A549 (cell line): ENCODE results near the gene ZNF438. TPM values are rescaled to one million over a fixed set of nuclear protein-coding genes. Genes with fewer than 3 reads are reported as not detected.

ENCODE experiments used
- ATAC-seq, 2 experiments: fragments of 200-7000 bp in 1 of 2; fragments of >200 bp in 1 of 2; cut with Nextera tagmentation in 1 of 2; cut with Tn5 transposase in 1 of 2; 3 replicates each; pipeline versions ENCODE4 v1.8.0 to v1.9.1; 2018 to 2020; ENCODE audit warnings: mild to moderate bottlenecking in 1 of 2, moderate library complexity in 1 of 2
- CTCF ChIA-PET: fragments of 300-600 bp; sonication (Branson Sonifier 250); formaldehyde crosslinking; extraction: SDS; loops from one replicate; lab custom pipeline; 2021; ENCODE audit warnings: antibody characterized with exemption, inconsistent platforms; lab: Yijun Ruan, JAX
- POLR2A ChIA-PET: fragments of 350-600 bp; formaldehyde crosslinking; extraction: SDS; loops from one replicate; lab custom pipeline; 2021; ENCODE audit warnings: antibody characterized with exemption, inconsistent platforms; lab: Yijun Ruan, JAX
- DNase-seq, 2 experiments: peaks; one replicate each; pipeline versions ENCODE4 v3.0.0 to v3.0.0-alpha.2; 2011 to 2016; ENCODE audit warnings: low read depth in 1 of 2, low spot score in 1 of 2
- FAIRE-seq: peaks from 2 replicates; lab custom pipeline; 2011; peaks lifted over from hg19 to GRCh38; lab: Jason Lieb, UNC
- H3K27ac ChIP-seq, 2 experiments: fragments of >200 bp; sonication (Bioruptor Twin); formaldehyde crosslinking; 3 replicates each; pipeline ENCODE4 v1.5.1; 2016 to 2017
- H3K4me1 ChIP-seq: fragments of >200 bp; sonication (Bioruptor Twin); formaldehyde crosslinking; 3 replicates; pipeline ENCODE4 v1.6.1; 2016
- H3K4me2 ChIP-seq: fragments of >200 bp; sonication (Bioruptor Twin); formaldehyde crosslinking; 3 replicates; pipeline ENCODE4 v1.6.1; 2016
- H3K4me3 ChIP-seq: fragments of >200 bp; sonication (Bioruptor Twin); formaldehyde crosslinking; 3 replicates; pipeline ENCODE4 v1.5.1; 2016
- H3K9me3 ChIP-seq: fragments of >200 bp; sonication (Bioruptor Twin); formaldehyde crosslinking; 3 replicates; pipeline ENCODE4 v1.6.1; 2016
- BHLHE40 ChIP-seq: IDR thresholded peaks from 2 replicates; pipeline ENCODE4 v1.6.1; 2012; ENCODE audit warnings: low read depth, low read length, inconsistent platforms
- CHD2 ChIP-seq: fragments of 150-350 bp; IDR thresholded peaks from 2 replicates; pipeline ENCODE4 v1.6.1; 2014; ENCODE audit warnings: low read length; ENCODE audit not compliant: partially characterized antibody
- EP300 ChIP-seq, 2 experiments: fragments of >200 bp; sonication (Bioruptor Twin); formaldehyde crosslinking; IDR thresholded peaks; 2 replicates in 1 of 2; 3 replicates in 1 of 2; pipeline ENCODE4 v1.6.1; 2016 to 2017
- FOSL2 ChIP-seq, 2 experiments: fragments of 450-650 bp in 1 of 2; fragments of >200 bp in 1 of 2; sonication (Bioruptor Twin) in 1 of 2; formaldehyde crosslinking; IDR thresholded peaks; 2 replicates each; pipeline versions ENCODE4 v1.5.0 to v1.6.1; 2016 to 2020; ENCODE audit warnings: mild to moderate bottlenecking in 1 of 2, moderate library complexity in 1 of 2
- GATA3 ChIP-seq: IDR thresholded peaks from 2 replicates; pipeline ENCODE4 v1.6.1; 2012; ENCODE audit warnings: borderline replicate concordance
- HES2 ChIP-seq: fragments of >200 bp; sonication (Bioruptor Twin); formaldehyde crosslinking; IDR thresholded peaks from 2 replicates; pipeline ENCODE4 v1.6.1; 2016
- HEYL ChIP-seq: fragments of 250-450 bp; sonication (Bioruptor Pico); IDR thresholded peaks from 2 replicates; pipeline ENCODE4 v1.8.0; 2021; ENCODE audit warnings: mild to moderate bottlenecking, moderate library complexity
- HOXA7 ChIP-seq: fragments of 250-450 bp; sonication (Bioruptor Pico); IDR thresholded peaks from 2 replicates; pipeline ENCODE4 v1.5.0; 2020; ENCODE audit warnings: mild to moderate bottlenecking, moderate library complexity
- HOXB13 ChIP-seq: fragments of 250-450 bp; sonication (Bioruptor Pico); IDR thresholded peaks from 2 replicates; pipeline ENCODE4 v1.5.0; 2020; ENCODE audit warnings: low read depth, mild to moderate bottlenecking, moderate library complexity
- HOXB5 ChIP-seq: fragments of 250-450 bp; sonication (Bioruptor Pico); IDR thresholded peaks from 2 replicates; pipeline ENCODE4 v1.5.0; 2020; ENCODE audit warnings: mild to moderate bottlenecking, moderate library complexity
- KDM1A ChIP-seq: fragments of 200-600 bp; sonication (generic); IDR thresholded peaks from 2 replicates; pipeline ENCODE4 v1.6.1; 2016; ENCODE audit warnings: low read depth, mild to moderate bottlenecking
- MAFK ChIP-seq: fragments of 450-650 bp; IDR thresholded peaks from 2 replicates; pipeline ENCODE4 v1.6.1; 2014; ENCODE audit not compliant: partially characterized antibody
- NPAS2 ChIP-seq: fragments of 250-450 bp; sonication (Bioruptor Pico); IDR thresholded peaks from 2 replicates; pipeline ENCODE4 v1.8.0; 2022; ENCODE audit warnings: mild to moderate bottlenecking, moderate library complexity, borderline replicate concordance
- NR3C1 ChIP-seq: fragments of >200 bp; sonication (Bioruptor Twin); formaldehyde crosslinking; IDR thresholded peaks from 3 replicates; pipeline ENCODE4 v1.6.1; 2017
- POLR2A ChIP-seq: IDR thresholded peaks from 2 replicates; pipeline ENCODE4 v1.6.1; 2012; ENCODE audit warnings: mild to moderate bottlenecking, low read length
- RFX5 ChIP-seq: fragments of 450-650 bp; IDR thresholded peaks from 2 replicates; pipeline ENCODE4 v1.7.1; 2014; ENCODE audit warnings: antibody characterized with exemption, mild to moderate bottlenecking, moderate library complexity
- TP53 ChIP-seq: fragments of 250-450 bp; sonication (Bioruptor Pico); IDR thresholded peaks from 2 replicates; pipeline ENCODE4 v1.5.0; 2021; ENCODE audit warnings: mild to moderate bottlenecking, moderate library complexity
- WGBS: methylation state at CpG from one replicate; pipeline ENCODE4 v1.1.6; 2017; ENCODE audit errors: missing lambda C conversion rate; 5-methylcytosine and 5-hydroxymethylcytosine counted together
- polyA plus RNA-seq, 4 experiments: library from polyadenylated mRNA; depleted of rRNA in 3 of 4; stranded (reverse); fragments of >200 nt; fragmentation: RNase III in 1 of 4; extraction: RNeasy Plus Mini Kit Qiagen cat#74134 plus additional on column Dnase treatment in 1 of 4; gene quantifications; 2 replicates in 3 of 4; 3 replicates in 1 of 4; pipeline ENCODE4 v1.2.3, GENCODE V29; 2011 to 2017
- TF ChIP-seq, protein P1 (sequence below): fragments of 250-450 bp; sonication (Bioruptor Pico); IDR thresholded peaks from 2 replicates; pipeline ENCODE4 v1.5.0; 2020; ENCODE audit warnings: low read depth, mild to moderate bottlenecking, moderate library complexity
- TF ChIP-seq, protein P2 (sequence below): fragments of 200-600 bp; sonication (generic); IDR thresholded peaks from 2 replicates; pipeline ENCODE4 v1.6.1; 2016; ENCODE audit warnings: antibody characterized with exemption, mild to moderate bottlenecking, moderate library complexity
- TF ChIP-seq, protein P3 (sequence below): fragments of 450-650 bp; IDR thresholded peaks from 2 replicates; pipeline ENCODE4 v1.6.1; 2014; ENCODE audit warnings: antibody characterized with exemption

The ZNF438 gene
- polyA plus RNA-seq, 2 of the 4 experiments (the other 2 are of a cell fraction) = 2.2 to 4.5 TPM

GRCh38 chr10:31055573-31056251 is 24.0 kb upstream of the ZNF438 start:
- no peak for ATAC-seq
- Histone ChIP-seq H3K4me2 (no peak overlapping the region), H3K9me3 (no peaks in the 10 kb centered on the region), H3K4me1 (peaks cover 12% of the 10 kb centered on the region; the same call in 2 of the 3 replicates), H3K27ac (no peak overlapping the region), H3K4me3 (no peak overlapping the region)
- CTCF ChIA-PET = no interaction called here
- POLR2A ChIA-PET = no interaction called here
- no peak for DNase-seq
- 75% methylated on average over 7 of the region's 27 CpGs for WGBS
- FAIRE-seq = no peak
- TF ChIP-seq KDM1A (no peak), CHD2 (no peak), HOXB13 (CRISPR knock-in tag) (no peak), POLR2A (no peak), GATA3 (no peak), HOXA7 (CRISPR knock-in tag) (no peak)
- TF ChIP-seq, protein P1, sequence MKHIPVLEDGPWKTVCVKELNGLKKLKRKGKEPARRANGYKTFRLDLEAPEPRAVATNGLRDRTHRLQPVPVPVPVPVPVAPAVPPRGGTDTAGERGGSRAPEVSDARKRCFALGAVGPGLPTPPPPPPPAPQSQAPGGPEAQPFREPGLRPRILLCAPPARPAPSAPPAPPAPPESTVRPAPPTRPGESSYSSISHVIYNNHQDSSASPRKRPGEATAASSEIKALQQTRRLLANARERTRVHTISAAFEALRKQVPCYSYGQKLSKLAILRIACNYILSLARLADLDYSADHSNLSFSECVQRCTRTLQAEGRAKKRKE (CRISPR knock-in tag) = no peak
- TF ChIP-seq, protein P2, sequence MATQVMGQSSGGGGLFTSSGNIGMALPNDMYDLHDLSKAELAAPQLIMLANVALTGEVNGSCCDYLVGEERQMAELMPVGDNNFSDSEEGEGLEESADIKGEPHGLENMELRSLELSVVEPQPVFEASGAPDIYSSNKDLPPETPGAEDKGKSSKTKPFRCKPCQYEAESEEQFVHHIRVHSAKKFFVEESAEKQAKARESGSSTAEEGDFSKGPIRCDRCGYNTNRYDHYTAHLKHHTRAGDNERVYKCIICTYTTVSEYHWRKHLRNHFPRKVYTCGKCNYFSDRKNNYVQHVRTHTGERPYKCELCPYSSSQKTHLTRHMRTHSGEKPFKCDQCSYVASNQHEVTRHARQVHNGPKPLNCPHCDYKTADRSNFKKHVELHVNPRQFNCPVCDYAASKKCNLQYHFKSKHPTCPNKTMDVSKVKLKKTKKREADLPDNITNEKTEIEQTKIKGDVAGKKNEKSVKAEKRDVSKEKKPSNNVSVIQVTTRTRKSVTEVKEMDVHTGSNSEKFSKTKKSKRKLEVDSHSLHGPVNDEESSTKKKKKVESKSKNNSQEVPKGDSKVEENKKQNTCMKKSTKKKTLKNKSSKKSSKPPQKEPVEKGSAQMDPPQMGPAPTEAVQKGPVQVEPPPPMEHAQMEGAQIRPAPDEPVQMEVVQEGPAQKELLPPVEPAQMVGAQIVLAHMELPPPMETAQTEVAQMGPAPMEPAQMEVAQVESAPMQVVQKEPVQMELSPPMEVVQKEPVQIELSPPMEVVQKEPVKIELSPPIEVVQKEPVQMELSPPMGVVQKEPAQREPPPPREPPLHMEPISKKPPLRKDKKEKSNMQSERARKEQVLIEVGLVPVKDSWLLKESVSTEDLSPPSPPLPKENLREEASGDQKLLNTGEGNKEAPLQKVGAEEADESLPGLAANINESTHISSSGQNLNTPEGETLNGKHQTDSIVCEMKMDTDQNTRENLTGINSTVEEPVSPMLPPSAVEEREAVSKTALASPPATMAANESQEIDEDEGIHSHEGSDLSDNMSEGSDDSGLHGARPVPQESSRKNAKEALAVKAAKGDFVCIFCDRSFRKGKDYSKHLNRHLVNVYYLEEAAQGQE = no peak

DNA sequence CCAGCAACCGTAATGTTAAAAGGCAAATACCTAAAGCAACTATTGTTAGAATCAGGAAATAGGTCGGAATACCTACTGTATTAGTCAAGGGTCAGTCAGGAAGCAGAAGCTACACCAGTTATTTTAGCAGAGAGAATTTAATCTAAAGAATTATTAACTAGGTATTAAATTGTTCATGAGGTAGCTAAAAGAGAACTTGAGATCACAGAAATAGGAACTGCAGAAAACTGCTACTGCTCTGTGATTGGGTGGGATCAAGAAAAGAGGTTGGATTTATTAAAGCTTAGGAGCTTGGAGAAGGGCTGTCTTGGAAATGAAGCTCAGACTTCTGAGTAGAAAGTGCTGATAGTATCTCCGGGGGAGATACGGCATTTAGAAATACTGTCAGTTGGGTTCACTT is 20.0 kb upstream of the ZNF438 start:
- no peak overlapping the region for H3K4me3 ChIP-seq
- H3K9me3 ChIP-seq = no peaks in the 10 kb centered on the region
- peak overlapping the region; percentile 24 to 73; a peak in 5 of 6 replicates for H3K27ac ChIP-seq
- peak; percentile 76 to 83 for ATAC-seq
- peaks cover 12% of the 10 kb centered on the region; the same call in 2 of the 3 replicates for H3K4me1 ChIP-seq
- peak; percentile 36 to 54 for DNase-seq
- no peak for FAIRE-seq
- H3K4me2 ChIP-seq = peak overlapping the region; percentile 48
- WGBS = 20% methylated on average over 4 of the region's 4 CpGs
- POLR2A ChIA-PET = interaction anchor here (1.2 kb wide), 1 partner anchor 20 kb away, joined by 8 read pairs; the partner anchor contains the start of gene ZNF438
- CTCF ChIA-PET = interaction anchor here (1.3 kb wide), 1 partner anchor 19 kb away, joined by 3 read pairs; no protein-coding TSS in a partner anchor
- no peak for TF ChIP-seq NPAS2 (CRISPR knock-in tag)
- TF ChIP-seq GATA3 = no peak
- TF ChIP-seq TP53 (CRISPR knock-in tag) = no peak
- TF ChIP-seq HOXB13 (CRISPR knock-in tag) = no peak
- no peak for TF ChIP-seq FOSL2 (IDR thresholded peaks at IDR 0.05)
- no peak; the same call in 1 of the 2 replicates for TF ChIP-seq FOSL2 (CRISPR knock-in tag; IDR thresholded peaks at IDR 0.05)
- no peak for TF ChIP-seq NR3C1
- TF ChIP-seq MAFK = no peak
- TF ChIP-seq RFX5 = no peak
- TF ChIP-seq BHLHE40 = no peak
- TF ChIP-seq EP300 (IDR thresholded peaks at IDR 0.05) = no peak
- TF ChIP-seq, protein P3, sequence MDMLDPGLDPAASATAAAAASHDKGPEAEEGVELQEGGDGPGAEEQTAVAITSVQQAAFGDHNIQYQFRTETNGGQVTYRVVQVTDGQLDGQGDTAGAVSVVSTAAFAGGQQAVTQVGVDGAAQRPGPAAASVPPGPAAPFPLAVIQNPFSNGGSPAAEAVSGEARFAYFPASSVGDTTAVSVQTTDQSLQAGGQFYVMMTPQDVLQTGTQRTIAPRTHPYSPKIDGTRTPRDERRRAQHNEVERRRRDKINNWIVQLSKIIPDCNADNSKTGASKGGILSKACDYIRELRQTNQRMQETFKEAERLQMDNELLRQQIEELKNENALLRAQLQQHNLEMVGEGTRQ = no peak
- TF ChIP-seq HOXB5 (CRISPR knock-in tag) = no peak
- no peak for TF ChIP-seq HEYL
- no peak for TF ChIP-seq HES2
